ENCODE measurements around the gene PPP1CA.

PPP1CA gene

GRCh38 chr11:67401495-67402191 is at the start of gene PPP1CA:
Gene PPP1CA (minus strand): TSS chr11:67401858. CDS start chr11:67401782, 76 bp downstream.
- DNase-seq: peak; percentile 92 to 95

GRCh38 chr11:67450796-67451657 is 49.4 kb upstream of the PPP1CA start:
- DNase-seq: no peak

GRCh38 chr11:67449116-67449844 is 47.6 kb upstream of the PPP1CA start:
- no peak for DNase-seq

GRCh38 chr11:67448220-67448609 is 46.6 kb upstream of the PPP1CA start:
- no peak for DNase-seq

- DNase-seq: no peak
Observed at GRCh38 chr11:67445515-67445914, 43.9 kb upstream of the PPP1CA start.

GRCh38 chr11:67442504-67443404 is 41.1 kb upstream of the PPP1CA start:
- peak in 1 of 2 experiments; percentile 26 for DNase-seq

GRCh38 chr11:67441731-67442351 is 40.2 kb upstream of the PPP1CA start:
- peak in 1 of 2 experiments; percentile 33 for DNase-seq

DNA sequence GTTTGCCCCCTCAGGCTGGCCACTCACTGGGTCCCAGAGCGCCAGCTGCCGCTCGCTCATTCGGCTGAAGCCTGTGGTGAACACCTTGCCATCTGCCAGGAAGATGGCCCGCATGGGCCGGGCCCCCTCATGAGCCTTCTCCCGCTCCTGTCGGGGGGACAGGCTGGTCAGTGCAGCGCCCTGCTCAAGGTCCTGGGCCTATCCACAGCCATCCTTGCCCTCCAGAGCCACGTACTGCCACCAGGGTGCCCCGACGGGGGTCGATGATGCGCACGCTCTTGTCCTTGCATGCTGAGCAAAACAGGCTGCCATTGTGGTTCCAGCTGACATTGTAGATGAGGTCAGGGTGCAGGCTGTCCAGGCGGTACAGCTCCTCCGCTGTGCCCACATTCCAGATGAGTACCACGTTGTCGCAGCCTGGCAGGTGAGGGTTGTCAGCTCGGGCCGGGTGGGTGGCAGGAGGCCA is 39.5 kb upstream of the PPP1CA start:
- DNase-seq: peak in 1 of 2 experiments; percentile 41

GRCh38 chr11:67440229-67441097 is 38.8 kb upstream of the PPP1CA start:
- peak; percentile 41 to 49 for DNase-seq

- DNase-seq: peak; percentile 68 to 74
Observed at GRCh38 chr11:67439321-67440228, 37.9 kb upstream of the PPP1CA start.

GRCh38 chr11:67438158-67438902 is 36.7 kb upstream of the PPP1CA start:
- peak; percentile 85 to 90 for DNase-seq

DNA sequence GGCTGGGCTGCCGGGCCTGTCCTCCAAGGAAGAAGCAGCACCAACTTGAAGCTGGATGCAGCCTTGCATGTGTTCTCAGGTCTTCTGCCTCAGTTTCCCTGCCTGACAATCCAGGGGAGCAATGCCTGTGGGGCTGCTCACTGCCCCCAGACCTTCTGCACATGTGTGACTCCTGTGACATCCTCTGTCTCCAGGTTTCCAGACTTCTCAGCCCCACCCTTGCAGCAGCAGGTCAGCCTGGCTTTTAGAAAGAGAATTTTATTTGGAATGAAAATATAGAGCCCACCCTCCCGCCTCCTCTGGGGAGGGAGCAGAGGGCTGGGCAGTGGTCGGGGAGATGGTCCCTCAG is 36.1 kb upstream of the PPP1CA start:
- no peak for DNase-seq

GRCh38 chr11:67437082-67437808 is 35.6 kb upstream of the PPP1CA start, which contains the start of gene PTPRCAP:
Gene PTPRCAP (minus strand): TSS chr11:67437682. CDS start chr11:67437619, 63 bp downstream.
- peak; percentile 78 to 79 for DNase-seq

- DNase-seq: peak; percentile 86
Observed at GRCh38 chr11:67436459-67437081, 34.9 kb upstream of the PPP1CA start.

- DNase-seq: peak in 1 of 2 experiments; percentile 42
Observed at GRCh38 chr11:67435727-67436458, 34.2 kb upstream of the PPP1CA start.

DNA sequence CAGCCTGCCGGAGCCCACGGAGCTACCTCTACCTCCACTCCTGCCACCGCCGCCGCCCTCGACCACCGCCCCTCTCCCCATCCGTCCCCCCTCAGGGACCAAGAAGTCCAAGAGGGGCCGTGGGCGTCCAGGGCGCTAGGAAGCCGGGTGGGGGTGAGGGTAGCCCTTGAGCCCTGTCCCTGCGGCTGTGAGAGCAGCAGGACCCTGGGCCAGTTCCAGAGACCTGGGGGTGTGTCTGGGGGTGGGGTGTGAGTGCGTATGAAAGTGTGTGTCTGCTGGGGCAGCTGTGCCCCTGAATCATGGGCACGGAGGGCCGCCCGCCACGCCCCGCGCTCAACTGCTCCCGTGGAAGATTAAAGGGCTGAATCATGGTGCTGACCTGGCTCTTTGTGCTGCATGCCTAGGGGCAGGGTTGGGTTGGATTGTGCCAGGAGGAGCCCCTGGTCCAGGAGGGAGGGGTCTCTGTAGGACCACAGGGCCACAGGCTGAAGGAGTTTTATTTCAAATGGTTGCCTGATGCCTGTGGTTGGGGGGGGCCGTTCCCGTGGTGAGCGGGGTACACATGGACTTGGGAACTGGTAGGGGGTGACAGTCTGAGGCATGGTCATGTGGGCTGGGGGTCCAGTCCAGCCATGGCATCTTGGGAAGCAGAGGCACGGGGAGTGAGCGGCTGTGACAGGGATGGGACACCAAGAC is 33.5 kb upstream of the PPP1CA start:
- DNase-seq: peak; percentile 60 to 66

Data from activated T-cell treated with anti-CD3 and anti-CD28 coated beads, Interleukin-2, amount 50 U/mL, for 48 hours (primary cell).